C1 segment of cervical spinal cord (tissue), 14 donors: Measurements from ENCODE around the gene SARM1.
"Not testable (repeated sequence)": the region's sequence is repeated elsewhere in the genome, so short reads cannot be mapped to it uniquely, and the experiment has no call there.

ENCODE experiments used
- DNase-seq, 14 donors: peaks; one replicate each; lab custom pipeline; 2025; lab: John Stamatoyannopoulos, UW

SARM1 gene

DNA sequence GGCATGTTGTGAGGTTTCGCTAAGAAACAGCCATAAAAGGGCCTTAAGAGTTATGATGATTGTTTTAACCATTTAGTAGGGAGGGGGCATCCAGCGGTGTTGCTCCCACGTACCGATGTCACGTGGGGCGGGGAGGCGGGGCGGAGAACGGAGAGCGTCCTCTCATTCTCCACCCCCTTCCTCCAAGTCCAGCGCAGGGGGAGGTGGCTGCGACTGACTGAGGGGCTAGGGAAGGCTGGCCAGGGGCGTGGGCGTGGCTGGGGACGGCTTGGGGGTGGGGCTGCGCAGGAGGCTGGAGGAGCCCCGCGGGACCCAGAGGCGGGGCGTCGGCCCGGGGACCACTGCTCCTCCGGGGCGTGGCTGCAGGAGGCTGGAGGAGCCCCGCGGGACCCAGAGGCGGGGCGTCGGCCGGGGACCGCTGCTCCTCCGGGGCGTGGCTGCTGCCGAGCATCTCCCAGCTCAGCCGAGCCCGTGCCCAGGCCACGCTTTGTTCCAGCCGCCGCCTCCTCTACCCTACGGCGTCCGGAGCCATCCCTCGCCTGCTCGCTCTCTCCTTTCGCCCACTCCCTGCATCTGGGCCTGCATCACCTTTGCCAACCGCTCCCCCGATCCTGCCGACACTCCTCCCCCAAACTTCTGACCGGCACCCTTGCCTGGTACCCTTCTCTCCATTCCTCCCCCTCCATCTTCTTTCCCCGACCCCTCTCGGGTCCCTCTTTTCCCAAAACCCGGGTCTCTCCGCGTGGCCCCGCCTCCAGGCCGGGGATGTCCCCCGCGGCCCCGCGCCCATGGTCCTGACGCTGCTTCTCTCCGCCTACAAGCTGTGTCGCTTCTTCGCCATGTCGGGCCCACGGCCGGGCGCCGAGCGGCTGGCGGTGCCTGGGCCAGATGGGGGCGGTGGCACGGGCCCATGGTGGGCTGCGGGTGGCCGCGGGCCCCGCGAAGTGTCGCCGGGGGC is at the start of gene SARM1:
Gene SARM1 (plus strand): TSS at position 450 of the 958 bp plus-strand sequence. CDS start 339 bp downstream, at position 789.
- DNase-seq = peak in 12 of 14 donors; percentile 22 to 77 (median 58)

GRCh38 chr17:28324267-28324745 is 47.2 kb upstream of the SARM1 start:
- DNase-seq = no peak

- no peak for DNase-seq
Measured at GRCh38 chr17:28324781-28325180, 46.7 kb upstream of the SARM1 start.

- peak in 1 of 14 donors; percentile 30 for DNase-seq
Measured at GRCh38 chr17:28325211-28325610, 46.3 kb upstream of the SARM1 start.

DNA sequence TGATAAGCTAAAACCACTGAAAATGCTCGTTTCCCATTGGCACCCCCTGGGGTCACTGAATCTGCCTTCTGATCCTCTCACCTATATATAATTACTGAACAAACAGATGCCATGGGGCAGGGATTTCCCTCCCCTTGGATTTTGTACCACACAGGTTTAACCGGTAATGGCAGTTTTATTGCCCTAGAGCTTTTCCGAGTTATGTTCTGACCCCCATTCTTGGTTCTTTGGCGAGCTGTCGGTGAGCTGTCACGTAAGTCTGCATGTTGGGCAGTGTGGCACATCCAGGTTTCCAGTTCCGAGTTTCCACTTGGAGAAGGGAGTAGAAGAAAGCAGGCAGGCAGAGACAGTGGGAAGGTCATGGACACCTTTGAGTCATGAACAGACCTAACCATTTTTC is 45.4 kb upstream of the SARM1 start:
- no peak for DNase-seq

DNA sequence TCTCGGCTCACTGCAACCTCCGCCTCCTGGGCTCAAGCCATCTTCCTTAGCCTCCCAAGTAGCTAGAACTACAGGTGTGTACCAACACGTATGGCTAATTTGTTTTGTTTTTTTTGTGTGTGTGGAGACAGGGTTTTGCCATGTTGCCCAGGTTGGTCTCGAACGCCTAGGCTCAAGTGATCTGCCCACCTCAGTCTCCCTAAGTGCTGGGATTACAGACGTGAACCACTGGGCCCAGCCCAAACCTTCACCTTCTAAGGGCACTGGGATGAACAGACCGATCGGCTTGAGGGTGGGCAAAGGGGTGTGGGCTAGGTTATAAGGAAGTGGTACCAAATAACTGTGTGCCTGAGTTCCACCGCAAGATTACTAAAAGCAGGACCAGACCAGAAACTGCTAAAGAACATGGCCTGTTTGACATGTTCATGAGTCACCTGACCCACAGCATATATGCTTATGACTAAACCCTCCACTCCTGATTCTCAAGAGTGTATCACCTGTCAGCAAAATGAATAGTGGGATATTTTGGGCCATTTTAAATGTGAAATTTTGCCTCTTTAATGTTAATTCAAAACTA is 44.4 kb upstream of the SARM1 start:
- DNase-seq = no peak

DNA sequence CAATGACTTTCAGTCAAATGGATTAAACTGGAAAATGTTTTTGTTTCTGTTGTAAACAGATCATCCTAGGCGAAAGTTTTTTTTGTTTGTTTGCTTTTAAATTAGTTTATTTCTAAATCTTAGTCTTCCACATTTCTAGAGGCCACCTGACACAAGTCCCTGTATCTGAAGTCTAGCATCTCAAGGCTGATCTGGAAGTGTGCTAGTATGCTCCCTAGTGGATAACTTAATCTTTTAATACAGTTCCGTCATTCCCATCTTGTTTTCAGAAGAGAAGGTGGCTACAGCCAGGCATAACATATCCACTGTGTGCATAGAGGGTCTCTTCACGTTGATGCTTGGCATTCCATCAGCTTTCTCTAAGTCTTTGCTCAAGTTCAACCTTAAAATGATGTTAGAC is 43.8 kb upstream of the SARM1 start:
- DNase-seq = no peak

DNA sequence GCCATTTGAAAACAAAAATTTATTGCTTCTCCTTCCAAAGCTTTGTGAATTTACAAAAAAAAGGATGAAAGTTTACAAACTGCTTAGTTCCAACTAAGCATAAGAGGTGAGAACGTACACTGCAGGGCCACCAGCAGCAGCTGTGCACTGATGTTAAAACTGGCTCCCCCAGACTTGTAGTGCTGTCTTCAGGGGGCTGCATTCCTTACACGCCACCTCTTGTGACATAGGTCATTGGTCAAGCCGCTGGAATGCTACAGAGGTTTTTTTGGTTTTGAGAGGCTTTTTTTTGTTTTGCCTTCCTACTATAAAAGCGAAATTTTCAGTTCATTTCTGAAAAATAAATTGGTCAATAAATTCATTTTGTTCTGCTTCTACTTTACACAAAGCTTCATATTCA is 43.2 kb upstream of the SARM1 start:
- DNase-seq = no peak

DNA sequence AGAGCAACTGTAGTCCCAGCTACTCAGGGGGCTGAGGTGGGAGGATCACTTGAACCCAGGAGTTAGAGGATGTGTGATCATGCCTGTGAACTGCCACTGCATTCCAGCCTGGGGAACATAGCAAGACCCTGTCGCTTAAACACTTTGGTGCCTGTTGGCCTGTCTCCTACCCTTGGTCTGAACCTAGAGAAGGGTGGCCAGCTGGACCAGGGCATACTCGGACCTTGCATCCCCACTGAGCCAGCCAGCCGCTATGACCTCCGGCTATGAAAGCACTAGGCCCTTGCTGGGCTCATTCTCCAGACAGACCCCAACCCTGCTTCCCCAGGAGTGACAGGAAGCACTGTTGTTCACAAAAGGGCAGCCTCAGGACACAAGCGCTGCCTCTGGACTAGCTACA is 40.8 kb upstream of the SARM1 start:
- no peak for DNase-seq

- no peak for DNase-seq
Measured at GRCh38 chr17:28331891-28332420, 39.5 kb upstream of the SARM1 start.

GRCh38 chr17:28333083-28333746 is 38.3 kb upstream of the SARM1 start:
- DNase-seq = no peak

DNA sequence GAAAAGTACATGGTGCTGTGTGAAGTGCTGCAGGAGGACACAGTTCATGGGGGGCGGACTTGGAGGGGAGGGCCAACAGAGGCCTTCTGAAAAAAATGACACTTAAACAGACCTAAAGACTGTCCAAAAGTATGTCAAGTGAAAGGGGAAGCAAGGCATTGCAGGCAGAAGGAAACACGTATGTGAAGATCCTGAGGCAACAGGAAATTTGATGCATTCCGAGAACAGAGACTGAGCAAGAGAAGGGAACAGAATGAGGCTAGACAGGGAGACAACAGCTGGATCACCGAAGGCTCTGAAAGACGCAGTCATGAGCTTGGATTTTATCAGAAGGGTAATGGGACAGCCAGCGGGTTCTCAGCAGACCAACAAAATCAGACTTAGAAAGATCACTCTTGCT is 37.3 kb upstream of the SARM1 start:
- no peak for DNase-seq

- no peak for DNase-seq
Measured at GRCh38 chr17:28334666-28335200, 36.8 kb upstream of the SARM1 start.

DNA sequence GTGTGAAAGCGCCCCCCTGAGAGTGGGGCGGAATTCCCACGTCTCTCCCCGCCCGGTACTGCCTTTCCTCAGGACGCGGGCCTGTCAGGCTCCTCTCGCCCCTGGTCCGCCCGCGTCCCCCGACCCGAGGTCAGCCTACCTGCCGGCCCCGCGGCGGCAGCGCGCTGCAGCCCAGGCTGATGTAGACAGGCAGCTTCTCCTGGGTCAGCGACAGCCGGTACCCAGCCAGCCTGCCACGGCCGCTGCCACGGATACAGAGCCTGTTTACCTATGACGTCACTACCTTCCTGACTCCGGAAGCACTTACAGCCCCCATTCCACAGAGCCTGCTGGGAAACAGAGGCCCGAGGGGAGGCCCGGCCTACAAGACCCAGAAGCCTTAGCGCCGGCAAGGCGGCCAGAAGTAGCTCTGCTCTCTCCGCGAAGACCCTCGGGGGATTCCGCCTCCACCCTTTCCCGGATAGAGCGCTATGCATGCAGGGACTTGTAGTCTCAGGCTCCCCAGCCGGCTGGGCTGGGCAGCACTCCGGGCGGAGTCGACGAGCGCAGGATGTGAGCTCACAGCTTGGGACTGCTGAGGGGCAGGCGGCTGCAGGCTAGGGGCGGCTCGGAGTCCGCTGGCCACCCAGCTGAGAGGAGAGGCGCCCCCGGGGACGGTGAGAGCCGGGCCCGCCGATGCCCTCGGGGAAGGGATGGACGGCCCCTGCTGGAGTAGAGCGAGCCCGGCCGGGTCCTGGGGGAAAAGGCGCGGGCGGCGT is 36.1 kb upstream of the SARM1 start, which contains the start of the genes IFT20 and TNFAIP1:
Gene IFT20 (minus strand): TSS at position 272 of the 758 bp plus-strand sequence. CDS start 3,487 bp downstream, outside the sequence.
Gene TNFAIP1 (plus strand): TSS at position 561 of the 758 bp plus-strand sequence. CDS start 3,761 bp downstream, outside the sequence.
- DNase-seq = peak; percentile 89 to 100 (median 98)

- peak in 1 of 14 donors; percentile 21 for DNase-seq
Measured at GRCh38 chr17:28335959-28336871, 35.3 kb upstream of the SARM1 start.

DNA sequence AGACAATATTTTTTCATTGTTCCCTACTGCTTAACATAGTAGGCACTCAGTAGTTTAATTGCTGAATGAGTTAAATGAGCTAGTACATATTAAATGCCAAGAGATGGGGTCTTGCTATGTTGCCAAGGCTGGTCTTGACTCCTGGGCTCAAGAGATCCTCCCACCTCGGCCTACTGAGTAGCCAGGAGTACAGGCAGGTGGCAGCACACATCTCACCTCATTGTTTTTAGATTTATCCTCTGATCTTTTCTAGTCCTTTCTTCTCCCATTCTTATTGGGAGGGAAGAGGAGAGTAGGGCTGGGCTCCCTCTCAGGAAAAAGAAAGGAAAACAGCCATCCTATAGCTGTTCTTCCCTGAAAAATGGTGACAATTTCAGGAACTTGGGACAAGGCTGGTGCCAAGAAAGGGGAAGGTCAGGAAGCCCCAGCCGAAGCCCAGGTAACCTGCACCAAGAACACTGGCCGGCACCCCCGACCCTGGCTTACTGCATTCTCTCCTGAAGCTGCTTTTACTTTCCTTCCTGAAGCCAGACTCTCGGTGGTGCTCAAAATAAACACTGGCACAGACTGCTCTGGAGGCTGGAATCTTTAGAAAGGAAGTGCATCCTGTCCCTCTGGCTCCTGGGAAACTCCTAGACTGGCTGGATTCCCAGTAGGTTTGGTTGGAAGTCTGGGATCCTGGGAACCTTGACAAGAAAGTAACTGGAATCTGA is 33.3 kb upstream of the SARM1 start:
- DNase-seq = no peak

DNA sequence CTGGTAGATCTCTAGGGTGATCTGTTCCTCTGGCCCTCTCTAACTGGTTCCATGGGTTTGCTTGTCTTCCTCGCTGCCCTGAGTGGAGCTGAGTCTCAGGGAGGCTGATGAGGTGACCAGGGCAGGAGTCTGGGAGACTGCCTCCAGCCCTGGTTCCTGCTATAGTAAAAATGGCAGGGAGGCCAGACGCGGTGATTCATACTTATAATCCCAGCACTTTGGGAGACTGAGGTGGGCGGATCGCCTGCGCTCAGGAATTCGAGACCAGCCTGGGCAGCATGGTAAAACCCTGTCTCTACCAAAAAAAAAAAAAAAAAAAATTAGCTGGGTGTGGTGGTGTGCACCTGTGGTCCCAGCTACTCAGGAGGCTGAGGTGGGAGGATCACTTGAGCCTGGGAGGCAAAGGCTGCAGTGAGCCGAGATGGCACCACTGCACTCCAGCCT is 32.7 kb upstream of the SARM1 start:
- DNase-seq = not testable (repeated sequence)

GRCh38 chr17:28339431-28339830 is 32.1 kb upstream of the SARM1 start:
- no peak for DNase-seq

DNA sequence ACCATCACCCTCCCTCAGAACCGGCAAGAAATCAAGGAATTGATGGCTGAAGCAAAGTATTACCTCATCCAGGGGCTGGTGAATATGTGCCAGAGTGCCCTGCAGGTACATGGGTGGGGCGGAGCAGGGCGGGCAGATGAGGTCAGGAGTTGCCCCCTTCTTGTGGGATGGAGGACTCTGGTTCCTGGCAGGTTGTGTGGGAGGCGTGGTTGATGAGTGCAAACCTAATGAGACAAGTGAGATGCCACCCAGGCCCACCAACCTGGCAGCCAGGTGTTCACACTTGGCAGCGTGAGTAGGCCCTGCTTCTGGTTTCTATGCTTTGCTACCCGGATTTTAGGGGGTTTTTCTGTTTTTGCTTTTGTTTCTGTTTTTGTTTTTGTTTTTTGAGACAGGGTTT is 31.1 kb upstream of the SARM1 start:
- DNase-seq = no peak
